Measurements from ENCODE around the gene NKX6-2. TPM values are rescaled to one million over a fixed set of nuclear protein-coding genes. Genes with fewer than 3 reads are reported as not detected.

NKX6-2 gene
- total and polyA plus RNA-seq, 2 of the 8 experiments (the other 6 are each of a cell fraction or from before 2014, with no cell fraction given), result 0.06 TPM; not detected in 1

GRCh38 chr10:132774902-132775863 lies 10.8 kb downstream of the NKX6-2 start:
- Histone ChIP-seq H3K23ac (ENCODE audit: insufficient read length) (no peak overlapping the region), H4K5ac (ENCODE audit: insufficient read length, low read depth, low read length) (no peak overlapping the region), H3K4me2 (ENCODE audit: insufficient read depth in 1 of 2, low read depth in 2 of 2, low read length in 2 of 2) (peak overlapping the region in 1 of 2 experiments; percentile 33; a peak in 2 of 4 replicates), H3K27ac (ENCODE audit: low read depth, low read length) (no peak overlapping the region), H3K79me2 (ENCODE audit: control insufficient read depth in 1 of 2, insufficient read depth in 2 of 2, low read length in 2 of 2) (no peaks in the 10 kb centered on the region), H3K14ac (ENCODE audit: insufficient read length) (no peak overlapping the region), H4K20me1 (replicated peaks in 1 of 2; ENCODE audit: control insufficient read depth in 1 of 2, insufficient read depth in 2 of 2, low read length in 2 of 2) (peaks cover 0 to 3% of the 10 kb centered on the region in 2 experiments), H3K4me3 (ENCODE audit: extremely low read depth in 1 of 4, insufficient read depth in 2 of 4, low read depth in 3 of 4, low read length in 4 of 4) (no peak overlapping the region), H3K23me2 (ENCODE audit: low read depth, low read length) (no peaks in the 10 kb centered on the region), H2AFZ (ENCODE audit: low read length) (no peak overlapping the region), H3K36me3 (ENCODE audit: control insufficient read depth in 2 of 4, insufficient read depth in 4 of 4, low read length in 3 of 4) (no peaks in the 10 kb centered on the region), H3K9me3 (ENCODE audit: insufficient read depth in 2 of 2, low read depth in 1 of 2, low read length in 1 of 2) (peaks cover 0 to 3% of the 10 kb centered on the region in 2 experiments; a peak in 1 of 4 replicates), H2BK120ac (replicated peaks; ENCODE audit: low read depth, low read length) (no peak overlapping the region), H3K18ac (ENCODE audit: extremely low read depth, low read length) (no peak overlapping the region), H3K79me1 (ENCODE audit: low read depth, low read length) (no peaks in the 10 kb centered on the region; the same call in 1 of the 2 replicates), H2BK5ac (ENCODE audit: low read depth, low read length) (no peak overlapping the region), H4K91ac (replicated peaks; ENCODE audit: insufficient read length, low read length) (peak overlapping the region; percentile 27), H3K27me3 (replicated peaks in 1 of 4; ENCODE audit: control insufficient read depth in 3 of 4, extremely low read depth in 1 of 4, insufficient read depth in 3 of 4, low read length in 3 of 4) (no peaks in the 10 kb centered on the region), H3K4me1 (replicated peaks in 1 of 4; ENCODE audit: control insufficient read depth in 3 of 4, insufficient read depth in 4 of 4, low read length in 3 of 4) (peaks cover 0 to 11% (median 6%) of the 10 kb centered on the region in 4 experiments; a peak in 6 of 7 replicates), H2BK20ac (ENCODE audit: low read length) (no peak overlapping the region), H3K4ac (replicated peaks; ENCODE audit: insufficient read length, low read depth, low read length) (peak overlapping the region; percentile 78), H2BK12ac (ENCODE audit: low read depth, low read length) (0 out of 2 replicates have a peak overlapping the region, but pooled peaks have one; percentile 50), H3K56ac (replicated peaks; ENCODE audit: insufficient read length, low read depth, low read length) (no peak overlapping the region), H2AK5ac (ENCODE audit: low read depth, low read length) (0 out of 2 replicates have a peak overlapping the region, but pooled peaks have one; percentile 53), H3K9ac (replicated peaks in 1 of 4; ENCODE audit: extremely low read depth in 1 of 4, low read depth in 3 of 4, low read length in 3 of 4) (no peak overlapping the region), H4K8ac (ENCODE audit: extremely low read depth, insufficient read depth, low read length) (no peak overlapping the region; the same call in 1 of the 2 replicates), H2BK15ac (ENCODE audit: low read length) (no peak overlapping the region)
- TF ChIP-seq YY1 (IDR thresholded peaks at IDR 0.05; ENCODE audit: low read depth, low read length) (no peak), CEBPB (IDR thresholded peaks at IDR 0.05; ENCODE audit: low read depth, low read length) (no peak), CHD2 (IDR thresholded peaks at IDR 0.05; ENCODE audit: low read length) (no peak), BCL11A (IDR thresholded peaks at IDR 0.05; ENCODE audit: low read depth in 2 of 2, low read length in 2 of 2) (no peak), NANOG (IDR thresholded peaks at IDR 0.05; ENCODE audit: insufficient read depth, low read depth, low read length, poor library complexity, severe bottlenecking) (no peak), POLR2A (IDR thresholded peaks at IDR 0.05; ENCODE audit: control extremely low read depth in 1 of 2, low read depth in 2 of 2, low read length in 2 of 2) (no peak), EZH2 (IDR thresholded peaks at IDR 0.05; ENCODE audit: low read depth, low read length, severe bottlenecking) (no peak)
- FAIRE-seq, result no peak
- 62% methylated on average over 15 of the region's 22 CpGs; no CpG with 5 or more reads in 1 of the 2 experiments for WGBS, 2 experiments (ENCODE audit: extremely low coverage in 1 of 2, insufficient coverage in 1 of 2, insufficient read length in 1 of 2, insufficient replicate concordance in 2 of 2, low coverage in 1 of 2, low lambda C conversion rate in 2 of 2, missing lambda C conversion rate in 1 of 2)
- CTCF ChIA-PET (ENCODE audit: partially characterized antibody), result interaction anchor here (0.7 to 1.7 kb wide), 4 partner anchors 18 to 316 kb away, joined by 3 to 8 read pairs (median 4); no protein-coding TSS in a partner anchor
- POLR2A ChIA-PET (ENCODE audit: partially characterized antibody), result interaction anchor here (1.1 kb wide), 1 partner anchor 33 kb away, joined by 3 read pairs; no protein-coding TSS in a partner anchor
- DNase-seq (ENCODE audit: low read depth in 1 of 2, low spot score in 2 of 2), result no peak

Data from H1 (cell line).